ENCODE measurements around the gene GABRP.

The GABRP gene

DNA sequence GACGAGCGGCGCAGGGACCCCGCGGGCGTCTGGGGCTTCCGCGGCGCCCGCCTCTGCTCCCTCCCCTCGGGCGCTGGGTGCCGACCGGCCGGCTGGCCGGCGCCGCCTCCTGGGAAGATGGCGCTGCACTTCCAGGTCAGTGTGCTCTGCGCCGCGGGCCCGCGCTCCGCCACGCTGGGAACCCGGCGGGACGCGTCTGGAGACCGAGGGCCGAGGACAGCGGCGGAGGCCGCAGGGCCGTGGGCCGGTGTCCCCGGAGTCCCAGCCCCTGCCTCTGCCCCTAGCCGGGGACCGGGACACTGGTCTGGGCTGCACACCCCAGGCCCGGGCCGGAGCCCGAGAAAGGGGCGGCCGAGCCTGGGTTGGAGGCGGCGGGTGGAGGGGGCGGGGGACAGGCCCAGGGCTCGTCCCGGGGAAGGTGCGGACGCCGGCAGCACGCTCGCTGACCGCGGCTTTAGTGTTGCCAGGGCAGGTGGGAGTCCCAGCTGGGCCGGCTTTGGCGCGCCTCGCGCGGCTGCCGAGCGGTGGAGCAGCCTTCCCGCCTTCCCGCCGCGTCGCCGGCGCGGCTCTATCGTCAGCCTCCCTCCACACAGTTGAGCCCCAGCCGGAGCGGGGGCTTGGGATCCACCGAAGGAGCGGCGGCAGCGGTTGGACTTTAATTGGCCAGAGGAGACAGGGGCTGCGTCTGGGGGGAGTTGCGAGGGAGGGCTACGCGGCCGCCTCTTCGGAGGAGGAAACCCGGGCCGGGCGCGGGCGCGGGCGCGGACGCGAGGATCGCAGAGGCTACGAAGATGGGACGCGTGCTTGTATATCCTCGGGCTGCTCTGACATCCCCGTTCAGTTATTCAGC lies 78.6 kb downstream of the GABRP start, which contains the start of gene RANBP17:
TSS of gene RANBP17 (plus strand) at position 102 of the 850 bp plus-strand sequence.
- peak; percentile 51 for DNase-seq (ENCODE audit: low spot score)

DNA sequence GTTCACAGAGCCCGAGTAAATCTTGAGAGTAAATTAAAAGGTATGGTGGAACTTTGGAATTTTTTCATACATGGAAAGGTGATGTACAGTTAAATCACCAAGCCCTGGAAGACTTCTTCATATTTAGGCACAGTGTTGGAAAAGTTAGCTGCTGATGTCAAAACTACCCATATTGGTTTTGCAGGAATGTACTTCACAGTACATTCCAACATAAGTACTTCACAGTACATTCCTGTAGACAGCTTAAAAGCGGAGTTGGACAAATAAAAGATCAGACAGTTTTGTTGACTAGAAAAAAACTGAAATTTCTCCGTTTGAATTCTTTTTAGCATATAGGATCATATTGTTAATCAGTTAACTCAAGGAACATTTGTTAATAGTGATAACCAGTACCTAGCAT lies 80.1 kb downstream of the GABRP start:
- no peak for DNase-seq (ENCODE audit: low spot score)

Data from AG08396 (cell line).